Stimulated activated CD8-positive, alpha-beta memory T cell treated with anti-CD3 and anti-CD28 coated beads, Interleukin-12 subunit alpha, Interleukin-12 subunit beta, amount 100 ng/mL, for 24 hours (primary cell): ENCODE measurements around the gene CSNK2B.

Experiments
- DNase-seq: peaks from one replicate; pipeline ENCODE4 v3.0.0-alpha.2; 2020; ENCODE audit errors: extremely low read depth

CSNK2B gene

DNA sequence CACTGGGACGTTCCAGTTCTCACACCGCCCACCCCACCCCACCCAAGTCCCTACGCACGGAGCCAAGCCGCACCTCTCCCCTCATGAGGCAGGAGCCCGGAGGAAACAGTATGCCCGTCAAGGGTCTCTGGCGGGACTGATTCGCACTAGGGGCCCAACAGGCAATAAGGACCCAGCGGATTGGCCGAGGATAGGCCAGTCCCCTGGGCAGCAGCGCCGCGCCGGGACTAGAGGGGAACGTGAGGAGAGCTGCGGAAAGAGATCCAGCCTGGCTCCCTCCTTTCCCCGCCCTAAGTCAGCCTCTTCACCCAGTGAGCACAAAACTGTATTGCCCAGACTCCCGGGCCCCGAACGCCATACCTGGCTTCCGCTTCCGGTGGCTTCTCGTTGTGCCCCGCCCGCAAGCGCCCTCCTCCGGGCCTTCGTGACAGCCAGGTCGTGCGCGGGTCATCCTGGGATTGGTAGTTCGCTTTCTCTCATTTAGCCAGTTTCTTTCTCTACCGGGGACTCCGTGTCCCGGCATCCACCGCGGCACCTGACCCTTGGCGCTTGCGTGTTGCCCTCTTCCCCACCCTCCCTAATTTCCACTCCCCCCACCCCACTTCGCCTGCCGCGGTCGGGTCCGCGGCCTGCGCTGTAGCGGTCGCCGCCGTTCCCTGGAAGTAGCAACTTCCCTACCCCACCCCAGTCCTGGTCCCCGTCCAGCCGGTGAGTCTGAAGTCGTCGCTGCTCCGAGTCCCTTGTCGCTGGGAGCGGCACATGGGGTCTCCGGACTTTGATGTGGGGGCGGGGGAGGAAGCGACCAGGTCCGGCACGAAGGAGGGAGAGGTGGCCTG, at the start of gene CSNK2B:
CSNK2B (plus strand) TSS at position 580 of the 836 bp plus-strand sequence. CDS start 752 bp downstream, outside the sequence.
- DNase-seq = peak; percentile 96

DNA sequence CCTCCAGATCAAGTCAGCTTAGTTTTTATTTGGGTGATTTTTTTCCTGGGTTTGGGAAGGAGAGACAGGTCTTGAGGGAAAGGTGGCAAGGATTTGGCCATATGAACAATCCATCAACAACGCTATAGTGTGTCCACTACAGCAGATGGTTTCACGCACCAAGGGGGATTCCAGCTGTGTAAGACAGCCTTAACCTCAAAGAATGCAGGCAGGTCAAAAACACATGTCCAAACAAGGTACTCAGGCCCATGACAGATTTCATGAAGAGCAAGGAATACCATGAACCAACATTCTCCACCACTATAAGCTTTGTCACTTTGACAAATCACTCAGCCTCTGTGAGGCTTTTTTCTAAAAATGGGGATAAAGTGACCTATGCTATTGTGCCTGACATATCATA, 48.9 kb upstream of the CSNK2B start:
- DNase-seq = no peak

DNA sequence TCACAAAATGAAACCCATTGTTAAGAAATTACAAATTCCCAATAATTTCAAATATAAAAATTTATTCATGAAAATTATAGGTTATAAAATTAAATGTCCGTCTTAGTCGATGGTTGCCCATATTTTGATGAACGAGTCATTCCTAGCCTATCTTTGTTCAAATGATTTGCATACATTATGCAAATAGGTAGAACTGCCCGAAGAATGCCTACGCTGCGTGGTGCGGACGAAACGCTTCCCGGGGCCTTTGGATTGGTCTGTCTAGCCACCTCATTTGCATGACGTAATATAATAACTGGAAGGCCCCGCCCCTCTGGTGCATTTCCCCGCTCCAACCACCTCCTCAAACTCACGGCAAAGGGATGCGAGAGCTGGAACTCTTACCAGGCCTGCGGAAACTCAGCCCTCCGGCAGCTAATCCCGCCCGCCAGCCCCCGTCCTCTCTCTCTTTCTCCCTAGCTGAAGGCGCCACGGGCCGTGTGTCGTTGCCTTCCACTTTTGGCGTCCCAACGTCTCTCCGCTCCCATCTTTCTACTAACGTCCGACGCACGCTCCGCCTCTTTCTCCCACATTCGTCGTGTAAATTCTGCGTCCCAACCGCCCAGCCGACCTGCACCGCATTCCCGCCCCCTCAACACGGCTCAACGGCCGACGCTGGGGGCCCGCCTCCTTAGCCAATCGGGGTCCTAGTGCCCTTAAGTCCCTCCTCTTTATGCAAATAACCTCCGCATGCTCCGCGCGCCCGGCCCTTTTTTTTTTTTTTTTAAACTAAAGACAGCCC, 45.9 kb upstream of the CSNK2B start:
- DNase-seq = peak; percentile 91

DNA sequence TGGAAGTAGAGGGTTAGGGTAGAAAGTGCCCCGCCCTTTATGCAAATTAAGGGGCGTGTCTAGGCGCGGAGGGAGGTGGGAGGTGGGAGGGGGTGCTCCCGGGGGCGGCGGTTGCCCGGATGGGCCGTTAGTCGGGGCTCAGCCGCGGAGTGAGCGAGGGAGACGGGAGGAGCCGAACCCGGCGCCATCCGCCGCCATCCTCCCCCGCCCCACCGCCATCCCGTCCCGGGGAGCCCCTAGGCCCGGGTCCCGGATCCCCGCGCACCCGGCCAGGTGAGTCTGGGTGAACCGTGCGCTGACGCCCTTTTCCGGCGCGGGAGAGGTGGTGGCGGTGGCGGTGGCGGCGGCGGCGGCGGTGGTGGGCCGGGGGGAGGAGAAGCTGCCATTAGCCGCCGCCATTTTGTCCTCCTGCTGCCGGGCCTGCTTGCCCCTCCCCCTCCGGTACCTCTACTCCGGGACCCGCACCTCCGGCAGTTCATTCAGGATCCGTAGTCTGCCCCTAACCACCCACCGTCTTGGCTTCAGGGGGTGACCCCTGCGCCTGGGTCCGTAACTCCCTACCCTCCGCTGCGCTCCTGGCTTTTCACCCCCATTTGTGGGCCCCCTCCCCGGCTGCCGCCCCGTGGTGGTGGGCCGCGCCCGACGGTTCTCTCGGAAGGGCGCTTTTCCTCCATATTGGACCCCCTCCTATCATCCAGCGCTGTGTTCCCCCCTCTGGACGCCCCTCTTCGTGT, 45.1 kb upstream of the CSNK2B start, which contains the start of gene PRRC2A:
PRRC2A (plus strand) TSS at position 130 of the 734 bp plus-strand sequence. CDS start 2,075 bp downstream, outside the sequence.
- DNase-seq = peak; percentile 61

DNA sequence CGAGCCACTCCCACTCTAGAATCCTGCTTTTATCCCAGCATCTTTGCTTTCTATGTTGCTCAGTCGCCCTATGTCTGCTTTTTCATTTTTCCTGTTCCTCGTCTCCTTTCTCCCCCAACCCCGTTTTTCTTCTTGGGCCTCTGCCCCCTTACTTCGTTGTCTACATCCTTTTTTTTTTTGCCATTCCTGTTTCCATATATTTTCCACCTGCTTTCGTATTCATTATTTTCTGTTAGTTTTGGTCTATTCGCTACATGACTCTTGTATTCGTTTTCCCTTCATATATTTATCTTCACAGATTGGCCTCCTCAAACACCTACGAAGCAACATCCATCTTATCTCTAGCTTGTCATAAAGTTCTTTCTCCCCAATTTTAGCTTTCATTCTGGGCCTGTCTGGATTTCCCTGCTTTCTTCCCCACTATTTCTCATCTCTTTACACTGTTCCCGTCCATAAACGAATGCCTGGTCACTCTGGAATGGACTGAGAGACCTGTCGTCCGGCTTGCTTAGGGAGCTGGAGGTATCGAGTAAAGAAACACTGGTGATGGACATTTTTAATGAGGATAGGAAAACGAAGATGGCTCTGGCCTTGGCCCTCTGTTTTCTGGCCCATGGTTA, 44.5 kb upstream of the CSNK2B start:
- no peak for DNase-seq

DNA sequence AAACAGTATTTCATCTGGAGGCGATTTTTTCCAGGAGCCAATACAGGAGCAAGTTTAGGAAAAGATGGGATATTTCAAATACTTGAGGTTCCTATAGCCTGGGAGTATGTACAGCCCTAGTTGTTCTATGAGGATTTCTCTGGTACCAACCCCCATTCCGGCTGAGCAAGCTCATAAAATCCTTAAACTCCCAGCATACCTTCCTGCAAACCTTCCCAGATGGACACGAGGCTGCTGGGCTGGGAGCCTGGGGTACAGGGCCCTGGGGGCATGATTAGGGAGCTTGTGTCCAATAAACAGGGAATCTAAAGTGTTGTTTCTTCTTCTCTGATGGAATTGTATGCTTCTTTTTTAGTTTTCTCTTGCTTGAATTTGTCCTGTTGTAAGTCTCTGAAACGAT, 43.9 kb upstream of the CSNK2B start:
- DNase-seq = no peak

DNA sequence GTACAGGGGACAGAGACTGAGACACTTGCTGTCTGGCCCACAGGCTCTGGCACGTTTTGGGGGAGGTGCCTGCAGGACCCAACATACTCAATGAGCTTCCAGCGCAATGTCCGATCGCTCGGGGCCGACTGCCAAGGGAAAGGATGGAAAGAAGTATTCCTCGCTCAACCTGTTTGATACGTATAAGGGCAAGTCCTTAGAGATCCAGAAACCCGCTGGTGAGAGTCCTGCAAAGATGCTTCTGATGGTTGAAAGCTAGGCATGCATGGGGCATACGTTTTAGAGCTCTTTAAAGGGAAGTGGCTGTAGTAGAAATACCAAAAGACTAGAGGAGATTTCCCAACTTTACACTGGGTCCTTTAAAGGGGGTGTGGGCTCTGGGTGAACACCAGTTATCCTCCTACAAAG, 43.2 kb upstream of the CSNK2B start:
- DNase-seq = no peak

DNA sequence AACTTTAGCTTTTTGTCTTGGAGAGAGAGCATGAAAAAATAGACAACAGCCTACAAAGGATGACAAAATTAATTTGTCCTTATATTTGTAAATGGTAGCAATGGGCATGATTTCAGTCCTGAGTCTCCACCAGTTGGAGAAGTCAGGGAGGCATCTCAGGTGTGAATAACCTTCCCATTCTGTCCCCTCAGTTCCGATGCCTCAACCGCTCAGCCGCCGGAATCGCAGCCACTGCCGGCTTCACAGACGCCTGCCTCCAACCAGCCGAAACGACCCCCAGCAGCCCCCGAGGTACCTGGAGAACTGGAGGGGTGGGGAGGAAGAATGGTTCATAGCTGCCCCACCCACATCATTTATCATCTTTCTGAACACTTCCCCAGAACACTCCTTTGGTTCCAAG, 41.8 kb upstream of the CSNK2B start:
- no peak for DNase-seq

DNA sequence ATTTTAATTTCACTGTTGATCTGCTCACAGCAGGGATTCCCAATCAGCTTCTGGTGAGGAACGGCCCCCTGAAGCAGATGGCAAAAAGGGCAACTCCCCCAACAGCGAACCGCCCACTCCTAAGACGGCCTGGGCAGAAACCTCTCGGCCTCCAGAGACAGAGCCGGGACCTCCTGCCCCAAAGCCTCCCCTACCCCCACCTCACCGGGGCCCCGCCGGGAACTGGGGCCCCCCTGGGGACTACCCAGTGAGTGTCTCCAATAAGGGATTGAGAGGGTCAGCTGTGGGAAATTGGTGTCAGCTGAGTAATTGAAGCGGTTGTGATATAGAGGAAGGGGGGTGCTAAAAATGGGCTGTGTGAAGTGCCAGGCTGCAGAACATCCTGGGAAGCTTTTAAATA, 38.9 kb upstream of the CSNK2B start:
- DNase-seq = no peak

DNA sequence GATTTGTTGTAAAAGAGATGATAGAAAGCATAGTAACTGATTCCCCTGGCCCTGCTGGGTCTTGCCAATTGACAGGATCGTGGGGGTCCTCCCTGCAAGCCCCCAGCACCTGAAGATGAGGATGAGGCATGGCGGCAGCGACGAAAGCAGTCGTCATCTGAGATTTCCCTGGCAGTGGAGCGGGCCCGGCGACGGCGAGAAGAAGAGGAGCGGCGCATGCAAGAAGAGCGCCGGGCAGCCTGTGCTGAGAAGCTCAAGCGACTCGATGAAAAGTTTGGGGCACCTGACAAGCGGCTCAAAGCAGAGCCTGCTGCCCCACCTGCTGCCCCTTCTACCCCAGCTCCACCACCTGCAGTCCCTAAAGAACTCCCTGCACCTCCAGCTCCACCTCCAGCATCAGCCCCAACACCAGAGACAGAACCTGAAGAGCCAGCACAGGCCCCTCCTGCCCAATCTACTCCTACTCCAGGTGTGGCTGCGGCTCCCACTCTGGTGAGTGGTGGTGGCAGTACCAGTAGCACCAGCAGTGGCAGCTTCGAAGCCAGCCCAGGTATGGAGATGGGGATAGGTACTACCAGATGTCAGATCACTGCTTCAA, 38.1 kb upstream of the CSNK2B start:
- DNase-seq = no peak

DNA sequence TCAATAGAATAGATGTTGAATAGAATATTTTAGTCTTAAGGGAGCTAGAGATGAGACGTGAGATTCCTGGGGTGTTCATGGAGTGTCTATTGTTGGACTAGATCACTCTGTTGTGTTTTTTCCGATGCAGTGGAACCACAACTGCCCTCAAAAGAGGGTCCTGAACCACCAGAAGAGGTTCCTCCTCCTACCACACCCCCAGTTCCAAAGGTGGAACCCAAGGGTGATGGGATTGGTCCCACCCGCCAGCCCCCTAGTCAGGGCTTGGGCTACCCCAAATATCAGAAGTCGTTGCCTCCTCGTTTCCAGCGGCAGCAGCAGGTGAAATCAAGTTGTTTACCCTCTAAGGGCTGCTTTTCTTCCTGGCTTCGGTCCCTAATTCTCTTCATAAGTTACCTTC, 36.9 kb upstream of the CSNK2B start:
- no peak for DNase-seq

DNA sequence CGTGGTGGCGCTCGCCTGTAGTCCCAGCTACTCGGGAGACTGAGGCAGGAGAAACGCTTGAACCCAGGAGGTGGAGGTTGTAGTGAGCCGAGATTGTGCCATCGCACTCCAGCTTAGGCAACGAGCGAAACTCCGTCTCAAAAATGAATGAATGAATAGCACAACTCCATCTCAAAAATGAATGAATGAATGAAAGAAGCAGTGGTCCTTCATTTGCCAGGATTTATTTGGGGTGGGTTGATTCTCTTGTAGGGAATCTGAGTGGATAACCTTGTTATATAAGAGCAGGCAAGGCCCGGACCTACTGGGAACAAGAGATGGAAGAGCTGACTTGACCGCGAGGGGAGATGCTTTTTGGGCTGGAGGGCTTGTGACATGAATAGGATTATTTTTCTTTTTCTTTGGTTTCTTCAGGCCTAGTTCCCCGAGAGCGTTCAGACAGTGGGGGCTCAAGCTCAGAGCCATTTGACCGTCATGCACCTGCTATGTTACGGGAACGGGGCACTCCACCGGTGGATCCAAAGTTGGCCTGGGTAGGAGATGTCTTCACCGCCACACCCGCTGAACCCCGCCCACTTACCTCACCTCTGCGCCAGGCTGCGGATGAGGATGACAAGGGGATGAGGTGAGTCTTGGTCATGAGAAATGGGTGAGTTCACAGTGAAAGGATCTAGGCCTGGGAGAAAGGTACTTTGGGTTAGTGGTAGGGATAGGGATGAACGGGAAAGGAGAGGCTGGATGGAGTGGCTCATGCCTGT, 35.5 kb upstream of the CSNK2B start:
- DNase-seq = no peak

DNA sequence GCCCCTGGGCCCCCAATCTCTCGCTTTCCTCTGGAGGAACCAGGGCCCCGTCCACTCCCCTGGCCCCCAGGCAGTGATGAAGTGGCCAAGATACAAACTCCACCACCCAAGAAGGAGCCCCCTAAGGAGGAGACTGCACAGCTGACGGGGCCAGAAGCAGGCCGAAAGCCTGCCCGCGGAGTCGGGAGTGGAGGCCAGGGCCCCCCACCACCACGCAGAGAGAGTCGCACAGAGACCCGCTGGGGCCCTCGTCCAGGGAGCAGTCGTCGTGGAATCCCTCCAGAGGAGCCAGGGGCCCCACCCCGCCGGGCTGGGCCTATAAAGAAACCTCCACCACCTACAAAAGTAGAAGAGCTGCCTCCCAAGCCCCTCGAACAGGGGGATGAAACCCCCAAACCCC, 34.7 kb upstream of the CSNK2B start:
- DNase-seq = no peak

DNA sequence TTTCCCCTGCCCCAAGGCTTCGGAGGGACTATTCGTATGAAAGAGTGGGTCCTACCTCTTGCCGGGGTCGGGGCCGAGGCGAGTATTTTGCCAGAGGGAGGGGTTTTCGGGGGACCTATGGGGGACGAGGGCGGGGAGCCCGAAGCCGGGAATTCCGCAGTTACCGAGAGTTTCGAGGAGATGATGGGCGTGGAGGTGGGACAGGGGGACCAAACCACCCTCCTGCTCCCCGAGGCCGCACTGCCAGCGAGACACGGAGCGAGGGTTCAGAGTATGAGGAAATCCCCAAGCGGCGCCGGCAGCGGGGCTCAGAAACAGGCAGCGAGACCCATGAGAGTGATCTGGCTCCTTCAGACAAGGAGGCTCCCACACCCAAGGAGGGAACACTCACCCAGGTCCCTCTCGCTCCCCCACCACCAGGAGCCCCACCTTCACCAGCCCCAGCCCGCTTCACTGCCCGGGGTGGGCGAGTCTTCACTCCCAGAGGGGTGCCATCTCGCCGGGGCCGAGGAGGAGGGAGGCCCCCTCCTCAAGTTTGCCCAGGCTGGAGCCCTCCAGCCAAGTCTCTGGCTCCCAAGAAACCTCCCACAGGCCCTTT, 34.1 kb upstream of the CSNK2B start:
- DNase-seq = no peak

DNA sequence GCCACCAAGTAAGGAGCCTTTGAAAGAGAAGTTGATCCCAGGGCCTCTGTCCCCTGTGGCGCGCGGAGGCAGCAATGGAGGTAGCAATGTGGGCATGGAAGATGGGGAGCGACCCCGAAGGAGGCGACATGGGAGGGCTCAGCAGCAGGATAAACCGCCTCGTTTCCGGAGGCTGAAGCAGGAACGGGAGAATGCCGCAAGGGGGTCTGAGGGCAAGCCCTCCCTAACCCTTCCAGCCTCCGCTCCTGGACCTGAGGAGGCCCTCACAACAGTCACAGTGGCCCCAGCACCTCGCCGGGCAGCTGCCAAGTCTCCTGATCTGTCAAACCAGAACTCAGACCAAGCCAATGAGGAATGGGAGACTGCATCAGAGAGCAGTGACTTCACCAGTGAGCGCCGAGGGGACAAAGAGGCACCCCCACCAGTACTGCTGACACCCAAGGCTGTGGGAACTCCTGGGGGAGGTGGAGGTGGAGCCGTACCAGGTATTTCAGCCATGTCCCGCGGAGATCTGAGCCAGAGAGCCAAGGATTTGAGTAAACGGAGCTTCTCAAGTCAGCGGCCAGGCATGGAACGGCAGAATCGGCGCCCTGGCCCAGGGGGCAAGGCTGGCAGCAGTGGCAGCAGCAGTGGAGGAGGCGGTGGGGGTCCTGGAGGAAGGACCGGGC, 33.5 kb upstream of the CSNK2B start:
- no peak for DNase-seq

DNA sequence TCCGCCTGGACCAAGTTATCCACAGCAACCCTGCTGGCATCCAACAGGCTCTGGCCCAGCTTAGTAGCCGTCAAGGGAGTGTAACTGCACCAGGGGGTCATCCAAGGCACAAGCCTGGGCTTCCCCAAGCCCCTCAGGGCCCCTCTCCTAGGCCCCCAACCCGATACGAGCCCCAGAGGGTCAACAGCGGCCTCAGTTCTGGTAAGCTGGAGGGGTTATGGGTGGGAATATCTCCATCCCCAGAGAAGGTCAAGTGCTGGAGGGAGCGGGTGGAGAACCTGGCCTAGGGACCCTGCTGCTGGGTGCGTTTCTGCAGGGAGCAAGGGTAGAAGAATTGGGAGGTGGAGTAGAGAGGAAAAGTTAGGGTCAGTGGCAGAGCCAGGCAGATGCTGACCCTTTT, 32.4 kb upstream of the CSNK2B start:
- no peak for DNase-seq

DNA sequence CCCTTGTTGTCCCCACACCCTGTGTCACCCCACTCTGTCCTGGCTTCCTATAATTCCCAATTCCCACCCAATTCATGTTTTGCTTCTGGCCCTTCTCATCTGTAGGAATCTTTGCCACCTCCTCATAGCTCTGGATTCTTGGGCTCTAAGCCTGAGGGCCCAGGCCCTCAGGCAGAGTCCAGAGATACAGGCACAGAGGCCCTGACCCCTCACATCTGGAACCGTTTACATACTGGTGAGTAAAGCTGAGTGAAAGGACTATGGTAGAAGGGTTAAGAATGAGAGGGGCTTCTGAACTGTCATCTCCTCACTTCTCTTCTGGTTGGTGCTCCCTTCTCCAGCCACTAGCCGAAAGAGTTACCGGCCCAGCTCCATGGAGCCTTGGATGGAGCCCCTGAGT, 31.7 kb upstream of the CSNK2B start:
- no peak for DNase-seq

DNA sequence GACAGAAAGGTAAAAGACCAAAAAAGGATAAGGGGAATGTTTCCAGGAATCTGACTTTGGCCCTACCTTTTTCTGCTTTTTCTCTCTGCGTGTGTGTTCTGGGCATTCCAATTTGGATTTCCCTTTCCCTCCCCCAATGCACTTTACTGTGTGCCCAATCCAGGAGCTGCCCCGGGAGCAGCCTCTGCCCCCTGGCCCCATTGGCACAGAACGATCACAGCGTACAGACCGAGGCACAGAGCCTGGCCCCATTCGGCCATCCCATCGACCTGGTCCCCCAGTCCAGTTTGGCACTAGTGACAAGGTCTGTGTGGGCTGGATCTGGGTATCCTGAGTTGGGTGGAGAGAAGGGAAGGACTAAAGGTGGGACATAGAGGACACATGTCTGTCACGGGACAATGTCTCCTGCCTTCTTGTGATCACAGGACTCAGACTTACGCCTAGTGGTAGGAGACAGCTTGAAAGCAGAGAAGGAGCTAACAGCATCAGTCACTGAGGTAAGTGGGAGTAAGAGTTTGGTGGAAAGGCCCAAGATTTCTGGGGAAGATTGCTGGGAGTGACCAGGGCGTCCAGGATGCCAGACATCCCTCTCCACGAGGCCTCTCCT, 30.8 kb upstream of the CSNK2B start:
- no peak for DNase-seq
